Activated naive CD4-positive, alpha-beta T cell treated with anti-CD3 and anti-CD28 coated beads, Interleukin-2, amount 50 U/mL, for 72 hours (primary cell): ENCODE measurements around the gene PCDHA4. TPM values are rescaled to one million over a fixed set of nuclear protein-coding genes. Genes with fewer than 3 reads are reported as not detected.
A peak's percentile ranks its signal among the peaks of the same experiment; 100 is the strongest.
"Not testable (repeated sequence)": the region's sequence is repeated elsewhere in the genome, so short reads cannot be mapped to it uniquely, and the experiment has no call there.

Source experiments
- ATAC-seq, 2 donors: fragments of 150-1000 bp; cut with Tn5 transposase; 2 replicates each; pipeline ENCODE4 v1.10.0; 2021; ENCODE audit warnings: mild to moderate bottlenecking in 2 of 2, moderate library complexity in 2 of 2
- DNase-seq, 2 donors: peaks; one replicate each; pipeline ENCODE4 v3.0.0; 2021 to 2022; ENCODE audit warnings: low spot score in 2 of 2
- H3K27ac Mint-ChIP-seq, 2 donors: one replicate each; pipeline ENCODE4 v1.8.0; 2022; ENCODE audit warnings: mild to moderate bottlenecking in 2 of 2, mixed read lengths in 2 of 2
- H3K36me3 Mint-ChIP-seq, 2 donors: one replicate each; pipeline ENCODE4 v1.8.0; 2022; ENCODE audit warnings: mixed read lengths in 2 of 2
- H3K9me3 Mint-ChIP-seq, 2 donors: one replicate each; pipeline ENCODE4 v1.8.0; 2022; ENCODE audit warnings: mixed read lengths in 2 of 2
- total RNA-seq, 2 donors: library from RNA; stranded (reverse); gene quantifications; one replicate each; pipeline ENCODE4 v1.2.3, GENCODE V29; 2022

Gene PCDHA4
- total RNA-seq, 2 donors from 2014 or later: not detected

- no peak for DNase-seq
- no peak for ATAC-seq
- Mint-ChIP-seq H3K9me3 (peaks cover 14 to 25% of the 10 kb centered on the region in 2 donors), H3K27ac (peak within 1 kb of the TSS in 1 of 2 donors; percentile 36), H3K36me3 (peaks cover 12 to 30% of the 10 kb centered on the region in 2 donors)
Observed at GRCh38 chr5:140840978-140841962, 34.4 kb downstream of the PCDHA4 start, which contains the start of gene PCDHA8. Gene PCDHA8, plus strand, starts transcription at chr5:140841187. Its CDS starts 135 bp downstream, at chr5:140841322.

GRCh38 chr5:140842798-140843733 is 36.2 kb downstream of the PCDHA4 start:
- DNase-seq (no peak), ATAC-seq (no peak)
- Mint-ChIP-seq H3K27ac (no peak overlapping the region), H3K36me3 (peaks cover 28 to 34% of the 10 kb centered on the region in 2 donors), H3K9me3 (peaks cover 14 to 31% of the 10 kb centered on the region in 2 donors)

- peaks cover 0 to 14% of the 10 kb centered on the region in 2 donors for H3K9me3 Mint-ChIP-seq
- H3K36me3 Mint-ChIP-seq: peaks cover 19 to 20% of the 10 kb centered on the region in 2 donors
- DNase-seq, ATAC-seq, H3K27ac Mint-ChIP-seq: not testable (repeated sequence)
Observed at GRCh38 chr5:140848139-140849102, 41.6 kb downstream of the PCDHA4 start, which contains the start of gene PCDHA9. Gene PCDHA9, plus strand, starts transcription at chr5:140848382. Its CDS starts 114 bp downstream, at chr5:140848496.

- peaks cover 0 to 14% of the 10 kb centered on the region in 2 donors for H3K9me3 Mint-ChIP-seq
- not testable (repeated sequence) for H3K27ac Mint-ChIP-seq, ATAC-seq
Observed at GRCh38 chr5:140849831-140850634, 43.2 kb downstream of the PCDHA4 start.

GRCh38 chr5:140855772-140856674 is 49.2 kb downstream of the PCDHA4 start, which contains the start of gene PCDHA10:
Gene PCDHA10, plus strand, starts transcription at chr5:140855897. Its CDS starts 152 bp downstream, at chr5:140856049.
- ATAC-seq (no peak), DNase-seq (no peak)
- Mint-ChIP-seq H3K9me3 (peaks cover 11 to 19% of the 10 kb centered on the region in 2 donors), H3K36me3 (peaks cover 19 to 32% of the 10 kb centered on the region in 2 donors), H3K27ac (peak within 1 kb of the TSS in 1 of 2 donors; percentile 57)

More at GRCh38 chr5:140849831-140850634, 43.2 kb downstream of the PCDHA4 start:
- not testable (repeated sequence) for DNase-seq
- peaks cover 20 to 21% of the 10 kb centered on the region in 2 donors for H3K36me3 Mint-ChIP-seq

GRCh38 chr5:140857177-140857986 is 50.5 kb downstream of the PCDHA4 start:
- peaks cover 11 to 25% of the 10 kb centered on the region in 2 donors for H3K9me3 Mint-ChIP-seq
- no peak overlapping the region for H3K27ac Mint-ChIP-seq
- DNase-seq (no peak), ATAC-seq (no peak)
- H3K36me3 Mint-ChIP-seq: peaks cover 33 to 38% of the 10 kb centered on the region in 2 donors

- Mint-ChIP-seq H3K27ac (no peak overlapping the region), H3K36me3 (peaks cover 36 to 43% of the 10 kb centered on the region in 2 donors), H3K9me3 (peaks cover 11 to 30% of the 10 kb centered on the region in 2 donors)
- ATAC-seq (no peak), DNase-seq (no peak)
Observed at GRCh38 chr5:140857987-140858240, 51.0 kb downstream of the PCDHA4 start.

- Mint-ChIP-seq H3K36me3 (peaks cover 22 to 24% of the 10 kb centered on the region in 2 donors), H3K9me3 (peaks cover 3 to 11% of the 10 kb centered on the region in 2 donors), H3K27ac (no peak overlapping the region)
- ATAC-seq (no peak), DNase-seq (no peak)
Observed at GRCh38 chr5:140862441-140863295, 55.8 kb downstream of the PCDHA4 start.

Other genes with a start within 250 kb of the PCDHA4 start
- 10 to 100 TPM; 29.3 to 55.0 TPM for gene SRA1, start 249.6 kb upstream of the PCDHA4 start, total RNA-seq
- gene APBB3, start 242.5 kb upstream of the PCDHA4 start, total RNA-seq: 10 to 100 TPM; 36.6 to 38.1 TPM
- 10 to 100 TPM; 62.5 to 70.3 TPM for gene SLC35A4, start 242.2 kb upstream of the PCDHA4 start, total RNA-seq
- gene CD14, start 173.9 kb upstream of the PCDHA4 start, total RNA-seq: 1 to 10 TPM in 1 of 2 donors, under 1 TPM in 1; 0.56 to 1.6 TPM
- 10 to 100 TPM; 28.7 to 30.2 TPM for gene TMCO6, start 167.6 kb upstream of the PCDHA4 start, total RNA-seq
- 10 to 100 TPM; 68.4 to 71.8 TPM for gene NDUFA2, start 159.4 kb upstream of the PCDHA4 start, total RNA-seq
- gene IK, start 159.2 kb upstream of the PCDHA4 start, total RNA-seq: 100 to 1,000 TPM in 1 of 2 donors, 10 to 100 TPM in 1; 87.6 to 108 TPM
- gene WDR55, start 142.2 kb upstream of the PCDHA4 start, total RNA-seq: 10 to 100 TPM; 32.5 to 36.3 TPM
- gene DND1, start 133.5 kb upstream of the PCDHA4 start, total RNA-seq: 1 to 10 TPM in 1 of 2 donors, under 1 TPM in 1; 0.82 to 3.4 TPM
- 10 to 100 TPM; 78.9 to 94.6 TPM for gene HARS1, start 115.7 kb upstream of the PCDHA4 start, total RNA-seq
- 10 to 100 TPM; 29.8 to 34.1 TPM for gene HARS2, start 115.6 kb upstream of the PCDHA4 start, total RNA-seq
- gene ZMAT2, start 106.6 kb upstream of the PCDHA4 start, total RNA-seq: 10 to 100 TPM; 50.9 to 72.1 TPM
- gene PCDHA1, start 20.9 kb upstream of the PCDHA4 start, total RNA-seq: not detected
- under 1 TPM in 1 of 2 donors, not detected in 1; 0.09 TPM for gene PCDHA2, start 12.2 kb upstream of the PCDHA4 start, total RNA-seq
- not detected for gene PCDHA3, start 6.0 kb upstream of the PCDHA4 start, total RNA-seq
- not detected for gene PCDHA5, start 14.5 kb downstream of the PCDHA4 start, total RNA-seq
- not detected for gene PCDHA6, start 20.9 kb downstream of the PCDHA4 start, total RNA-seq
- not detected for gene PCDHA7, start 27.2 kb downstream of the PCDHA4 start, total RNA-seq
- not detected for gene PCDHA8, start 34.1 kb downstream of the PCDHA4 start, total RNA-seq
- gene PCDHA9, start 41.3 kb downstream of the PCDHA4 start, total RNA-seq: not detected
- not detected for gene PCDHA10, start 48.8 kb downstream of the PCDHA4 start, total RNA-seq
- gene PCDHA11, start 61.9 kb downstream of the PCDHA4 start, total RNA-seq: not detected
- gene PCDHA12, start 68.2 kb downstream of the PCDHA4 start, total RNA-seq: not detected
- gene PCDHA13, start 75.1 kb downstream of the PCDHA4 start, total RNA-seq: not detected
- not detected for gene PCDHAC1, start 119.2 kb downstream of the PCDHA4 start, total RNA-seq
- not detected for gene PCDHAC2, start 159.4 kb downstream of the PCDHA4 start, total RNA-seq
- not detected for gene PCDHB1, start 244.3 kb downstream of the PCDHA4 start, total RNA-seq